HepG2 (cell line): ENCODE results near the gene NFE2. TPM values are rescaled to one million over a fixed set of nuclear protein-coding genes. Genes with fewer than 3 reads are reported as not detected.

Experiments used
- FOXA1 ChIP-seq, 2 experiments: fragments of 450-650 bp in 1 of 2; sonication (generic) in 1 of 2; formaldehyde crosslinking in 1 of 2; IDR thresholded peaks; 2 replicates each; pipeline versions ENCODE4 v1.4.0 to v1.6.1; 2016 to 2020; ENCODE audit warnings: missing genetic modification reagents in 1 of 2
- GFI1 ChIP-seq: sonication (generic); formaldehyde crosslinking; IDR thresholded peaks from 2 replicates; pipeline ENCODE4 v1.5.0; 2020; ENCODE audit warnings: missing genetic modification reagents, mild to moderate bottlenecking, borderline replicate concordance
- GLMP ChIP-seq: sonication (generic); formaldehyde crosslinking; IDR thresholded peaks from 2 replicates; pipeline ENCODE4 v1.9.0; 2021; ENCODE audit warnings: missing genetic modification reagents, mild to moderate bottlenecking, borderline replicate concordance
- ISL2 ChIP-seq: sonication (generic); formaldehyde crosslinking; IDR thresholded peaks from 2 replicates; pipeline ENCODE4 v1.5.0; 2020; ENCODE audit warnings: missing genetic modification reagents
- KAT8 ChIP-seq: IDR thresholded peaks from 2 replicates; pipeline ENCODE4 v1.6.1; 2016; ENCODE audit warnings: missing genetic modification reagents, missing compliant biosample characterization
- MEIS1 ChIP-seq: sonication (generic); formaldehyde crosslinking; IDR thresholded peaks from 2 replicates; pipeline ENCODE4 v1.9.0; 2021; ENCODE audit warnings: mild to moderate bottlenecking, missing genetic modification reagents, moderate library complexity, borderline replicate concordance
- MTERF4 ChIP-seq: sonication (generic); formaldehyde crosslinking; IDR thresholded peaks from 2 replicates; pipeline ENCODE4 v1.8.0; 2023; ENCODE audit warnings: mild to moderate bottlenecking, missing genetic modification reagents
- NR0B2 ChIP-seq: sonication (generic); formaldehyde crosslinking; IDR thresholded peaks from 2 replicates; pipeline ENCODE4 v1.4.0; 2020; ENCODE audit warnings: mild to moderate bottlenecking, missing genetic modification reagents
- PHF20 ChIP-seq: sonication (generic); formaldehyde crosslinking; IDR thresholded peaks from 2 replicates; pipeline ENCODE4 v1.5.0; 2020; ENCODE audit warnings: mild to moderate bottlenecking, missing genetic modification reagents
- TBX2 ChIP-seq: sonication (generic); formaldehyde crosslinking; IDR thresholded peaks from 2 replicates; pipeline ENCODE4 v1.5.0; 2020; ENCODE audit warnings: missing genetic modification reagents, mild to moderate bottlenecking, borderline replicate concordance
- TGIF2 ChIP-seq: IDR thresholded peaks from 2 replicates; pipeline ENCODE4 v1.6.1; 2016; ENCODE audit warnings: control low read depth, missing compliant biosample characterization
- TRAFD1 ChIP-seq: sonication (generic); formaldehyde crosslinking; IDR thresholded peaks from 2 replicates; pipeline ENCODE4 v1.5.1; 2020; ENCODE audit warnings: missing genetic modification reagents, mild to moderate bottlenecking, borderline replicate concordance
- ZBTB3 ChIP-seq: sonication (generic); formaldehyde crosslinking; IDR thresholded peaks from 2 replicates; pipeline ENCODE4 v1.4.0; 2020; ENCODE audit warnings: low read depth, mild to moderate bottlenecking, moderate library complexity, missing genetic modification reagents, borderline replicate concordance
- ZFP90 ChIP-seq: sonication (generic); formaldehyde crosslinking; IDR thresholded peaks from 2 replicates; pipeline ENCODE4 v1.8.0; 2022; ENCODE audit warnings: missing genetic modification reagents, mild to moderate bottlenecking, inconsistent platforms, borderline replicate concordance
- ZFY ChIP-seq: sonication (generic); formaldehyde crosslinking; IDR thresholded peaks from 2 replicates; pipeline ENCODE4 v1.4.0; 2020; ENCODE audit warnings: missing genetic modification reagents
- ZNF180 ChIP-seq: sonication (generic); formaldehyde crosslinking; IDR thresholded peaks from 2 replicates; pipeline ENCODE4 v1.4.0; 2020; ENCODE audit warnings: low read depth, missing genetic modification reagents, borderline replicate concordance
- ZNF30 ChIP-seq: sonication (generic); formaldehyde crosslinking; IDR thresholded peaks from 2 replicates; pipeline ENCODE4 v1.5.0; 2020; ENCODE audit warnings: mild to moderate bottlenecking, missing genetic modification reagents
- ZNF333 ChIP-seq: sonication (generic); formaldehyde crosslinking; IDR thresholded peaks from 2 replicates; pipeline ENCODE4 v1.4.0; 2020; ENCODE audit warnings: mild to moderate bottlenecking, missing genetic modification reagents, borderline replicate concordance
- ZNF614 ChIP-seq: IDR thresholded peaks from 2 replicates; pipeline ENCODE4 v1.6.1; 2018; ENCODE audit warnings: missing biosample characterization, missing genetic modification reagents, inconsistent platforms, borderline replicate concordance
- ZNF780A ChIP-seq: sonication (generic); formaldehyde crosslinking; IDR thresholded peaks from 2 replicates; pipeline ENCODE4 v1.8.0; 2022; ENCODE audit warnings: mild to moderate bottlenecking, missing genetic modification reagents, moderate library complexity
- ZNF782 ChIP-seq: sonication (generic); formaldehyde crosslinking; IDR thresholded peaks from 2 replicates; pipeline ENCODE4 v1.4.0; 2020; ENCODE audit warnings: missing genetic modification reagents, mild to moderate bottlenecking, borderline replicate concordance
- ZNF839 ChIP-seq: sonication (generic); formaldehyde crosslinking; IDR thresholded peaks from 2 replicates; pipeline ENCODE4 v1.4.0; 2020; ENCODE audit warnings: missing genetic modification reagents, mild to moderate bottlenecking, borderline replicate concordance
- ZSCAN22 ChIP-seq: sonication (generic); formaldehyde crosslinking; IDR thresholded peaks from 2 replicates; pipeline ENCODE4 v1.4.0; 2020; ENCODE audit warnings: mild to moderate bottlenecking, missing genetic modification reagents
- polyA plus RNA-seq, 8 experiments: library from polyadenylated mRNA; depleted of rRNA in 3 of 8; stranded (reverse) in 7 of 8; unstranded in 1 of 8; fragments of >200 nt; fragmentation: Illumina TruSeq in 4 of 8; extraction: Trizol in 4 of 8; gene quantifications; 2 replicates each; pipeline versions ENCODE4 v1.2.1 to v1.2.3, GENCODE V29; 2011 to 2016; ENCODE audit warnings: low read depth in 4 of 8, missing spikeins in 1 of 8, mixed read lengths in 1 of 8; ENCODE audit not compliant: insufficient read depth in 1 of 8
- total RNA-seq, 5 experiments: library from RNA; depleted of rRNA; stranded (reverse); fragments of >200 nt; fragmentation: Illumina TruSeq; extraction: Trizol; gene quantifications; 2 replicates each; pipeline ENCODE4 v1.2.3, GENCODE V29; 2016; ENCODE audit warnings: low read depth in 1 of 5

NFE2 gene
- total and polyA plus RNA-seq, 2 of the 13 experiments (the other 11 are each of a cell fraction or from before 2014, with no cell fraction given): 4.5 to 7.8 TPM

- TF ChIP-seq GLMP: no peak
- TF ChIP-seq ZFY: peak; percentile 74
- TF ChIP-seq GFI1: no peak
- no peak for TF ChIP-seq ZNF180
- TF ChIP-seq TGIF2: no peak
- TF ChIP-seq ZNF30 (CRISPR knock-in tag): no peak
- TF ChIP-seq ZNF780A: no peak
- TF ChIP-seq PHF20 (CRISPR knock-in tag): peak; percentile 56
- peak; percentile 53; the same call in 1 of the 2 replicates for TF ChIP-seq ZFP90 (CRISPR knock-in tag)
- TF ChIP-seq MTERF4 (CRISPR knock-in tag): peak; percentile 40; the same call in 1 of the 2 replicates
- TF ChIP-seq ZNF614: 0 out of 2 replicates have a peak, but pooled peaks have one; percentile 9
- TF ChIP-seq TBX2: no peak
- TF ChIP-seq FOXA1 (IDR thresholded peaks at IDR 0.05): no peak
- TF ChIP-seq FOXA1 (CRISPR knock-in tag; IDR thresholded peaks at IDR 0.05): peak; percentile 22; the same call in 1 of the 2 replicates
- no peak; the same call in none of the 2 replicates for TF ChIP-seq ISL2 (CRISPR knock-in tag)
- TF ChIP-seq ZNF333 (CRISPR knock-in tag): peak; percentile 72
- TF ChIP-seq ZSCAN22 (CRISPR knock-in tag): no peak
- TF ChIP-seq TRAFD1: no peak
- no peak for TF ChIP-seq ZBTB3
- no peak for TF ChIP-seq ZNF839 (CRISPR knock-in tag)
- peak; percentile 67; the same call in 1 of the 2 replicates for TF ChIP-seq KAT8 (CRISPR knock-in tag)
- no peak for TF ChIP-seq MEIS1
- no peak for TF ChIP-seq ZNF782 (CRISPR knock-in tag)
- peak; percentile 57; the same call in 1 of the 2 replicates for TF ChIP-seq NR0B2 (CRISPR knock-in tag)
Observed at GRCh38 chr12:54279632-54280467, 21.0 kb downstream of the NFE2 start, which contains the start of gene CBX5 (continued).
